ENCODE data around the gene UGT1A9. TPM values are rescaled to one million over a fixed set of nuclear protein-coding genes. Genes with fewer than 3 reads are reported as not detected.
"Not testable (repeated sequence)": the region's sequence is repeated elsewhere in the genome, so short reads cannot be mapped to it uniquely, and the experiment has no call there.

UGT1A9 gene
- polyA plus RNA-seq (2013), result not detected in 2 replicates

- Histone ChIP-seq H3K36me3 (ENCODE audit: control insufficient read depth in 1 of 2, insufficient read depth in 2 of 2, low read length in 2 of 2) (no peaks in the 10 kb centered on the region), H3K9me3 (ENCODE audit: insufficient read depth, low read depth, low read length) (no peaks in the 10 kb centered on the region), H3K79me1 (ENCODE audit: low read length) (no peaks in the 10 kb centered on the region), H3K4me1 (ENCODE audit: control insufficient read depth in 1 of 2, insufficient read depth in 2 of 2, low read length in 2 of 2) (no peaks in the 10 kb centered on the region), H3K4ac (ENCODE audit: low read depth, low read length) (no peak within 1 kb of the TSS), H4K8ac (ENCODE audit: low read depth, low read length) (no peak within 1 kb of the TSS), H3K4me2 (ENCODE audit: low read length) (no peak within 1 kb of the TSS), H3K27ac (ENCODE audit: low read depth, low read length) (no peak within 1 kb of the TSS), H2AFZ (ENCODE audit: insufficient read depth, low read length, poor library complexity) (no peak within 1 kb of the TSS), H3K14ac (ENCODE audit: low read length) (no peak within 1 kb of the TSS), H3K9ac (ENCODE audit: low read length) (no peak within 1 kb of the TSS), H4K91ac (ENCODE audit: low read depth, low read length) (no peak within 1 kb of the TSS), H2BK120ac (ENCODE audit: insufficient read depth, low read length, poor library complexity) (no peak within 1 kb of the TSS), H3K18ac (ENCODE audit: low read length) (no peak within 1 kb of the TSS), H3K23ac (ENCODE audit: low read length) (no peak within 1 kb of the TSS), H2BK5ac (ENCODE audit: low read depth, low read length, poor library complexity) (no peak within 1 kb of the TSS), H4K12ac (ENCODE audit: low read depth, low read length) (no peak within 1 kb of the TSS), H3K27me3 (ENCODE audit: insufficient read depth, low read length) (no peaks in the 10 kb centered on the region), H3K4me3 (ENCODE audit: low read depth, low read length) (no peak within 1 kb of the TSS), H2BK12ac (ENCODE audit: low read length) (no peak within 1 kb of the TSS), H2AK5ac (ENCODE audit: low read length) (no peak within 1 kb of the TSS), H3K79me2 (ENCODE audit: control insufficient read depth, insufficient read depth, low read length, poor library complexity) (no peaks in the 10 kb centered on the region)
- WGBS (ENCODE audit: extremely low coverage, insufficient coverage, insufficient read length), result no CpG with 5 or more reads among the region's 5 CpGs
- DNase-seq, result no peak
Measured at GRCh38 chr2:233671290-233672161, at the start of gene UGT1A9. Gene UGT1A9 (plus strand): TSS chr2:233671898. CDS start chr2:233671935, 37 bp downstream.

GRCh38 chr2:233627331-233628025 is 44.2 kb upstream of the UGT1A9 start:
- Histone ChIP-seq H2AFZ (ENCODE audit: insufficient read depth, low read length, poor library complexity) (no peak overlapping the region), H4K91ac (ENCODE audit: low read depth, low read length) (no peak overlapping the region), H3K18ac (ENCODE audit: low read length) (no peak overlapping the region), H4K8ac (ENCODE audit: low read depth, low read length) (no peak overlapping the region), H3K4me2 (ENCODE audit: low read length) (no peak overlapping the region), H3K79me1 (ENCODE audit: low read length) (no peaks in the 10 kb centered on the region), H3K36me3 (ENCODE audit: control insufficient read depth in 1 of 2, insufficient read depth in 2 of 2, low read length in 2 of 2) (no peaks in the 10 kb centered on the region), H2BK12ac (ENCODE audit: low read length) (no peak overlapping the region), H3K9ac (ENCODE audit: low read length) (no peak overlapping the region), H3K79me2 (ENCODE audit: control insufficient read depth, insufficient read depth, low read length, poor library complexity) (no peaks in the 10 kb centered on the region), H4K12ac (ENCODE audit: low read depth, low read length) (no peak overlapping the region), H2BK5ac (ENCODE audit: low read depth, low read length, poor library complexity) (no peak overlapping the region), H3K14ac (ENCODE audit: low read length) (no peak overlapping the region), H3K4ac (ENCODE audit: low read depth, low read length) (no peak overlapping the region), H3K27me3 (ENCODE audit: insufficient read depth, low read length) (no peaks in the 10 kb centered on the region), H2BK120ac (ENCODE audit: insufficient read depth, low read length, poor library complexity) (no peak overlapping the region), H2AK5ac (ENCODE audit: low read length) (no peak overlapping the region), H3K27ac (ENCODE audit: low read depth, low read length) (no peak overlapping the region), H3K4me3 (ENCODE audit: low read depth, low read length) (no peak overlapping the region), H3K23ac (ENCODE audit: low read length) (no peak overlapping the region), H3K4me1 (ENCODE audit: control insufficient read depth in 1 of 2, insufficient read depth in 2 of 2, low read length in 2 of 2) (no peaks in the 10 kb centered on the region), H3K9me3 (ENCODE audit: insufficient read depth, low read depth, low read length) (no peaks in the 10 kb centered on the region)
- no peak for DNase-seq
- WGBS (ENCODE audit: extremely low coverage, insufficient coverage, insufficient read length), result no CpG with 5 or more reads among the region's 5 CpGs

GRCh38 chr2:233636306-233636705 is 35.4 kb upstream of the UGT1A9 start, which contains the start of gene UGT1A10:
Gene UGT1A10 (plus strand): TSS chr2:233636448. CDS start chr2:233636523, 75 bp downstream.
- not testable (repeated sequence) for H4K8ac ChIP-seq (ENCODE audit: low read depth, low read length); H3K9me3 ChIP-seq (ENCODE audit: insufficient read depth, low read depth, low read length); H2AK5ac ChIP-seq (ENCODE audit: low read length); H3K27me3 ChIP-seq (ENCODE audit: insufficient read depth, low read length); H3K79me2 ChIP-seq (ENCODE audit: control insufficient read depth, insufficient read depth, low read length, poor library complexity); H3K36me3 ChIP-seq (ENCODE audit: control insufficient read depth in 1 of 2, insufficient read depth in 2 of 2, low read length in 2 of 2); DNase-seq; H2BK5ac ChIP-seq (ENCODE audit: low read depth, low read length, poor library complexity); H3K79me1 ChIP-seq (ENCODE audit: low read length); H3K27ac ChIP-seq (ENCODE audit: low read depth, low read length); H2AFZ ChIP-seq (ENCODE audit: insufficient read depth, low read length, poor library complexity); H4K12ac ChIP-seq (ENCODE audit: low read depth, low read length); H3K9ac ChIP-seq (ENCODE audit: low read length); H2BK12ac ChIP-seq (ENCODE audit: low read length); H4K91ac ChIP-seq (ENCODE audit: low read depth, low read length); H3K4me3 ChIP-seq (ENCODE audit: low read depth, low read length); H2BK120ac ChIP-seq (ENCODE audit: insufficient read depth, low read length, poor library complexity); H3K4ac ChIP-seq (ENCODE audit: low read depth, low read length); H3K14ac ChIP-seq (ENCODE audit: low read length); H3K18ac ChIP-seq (ENCODE audit: low read length); H3K4me1 ChIP-seq (ENCODE audit: control insufficient read depth in 1 of 2, insufficient read depth in 2 of 2, low read length in 2 of 2); H3K23ac ChIP-seq (ENCODE audit: low read length); H3K4me2 ChIP-seq (ENCODE audit: low read length)
- no CpG with 5 or more reads among the region's 10 CpGs for WGBS (ENCODE audit: extremely low coverage, insufficient coverage, insufficient read length)

- no peak overlapping the region for H4K91ac ChIP-seq (ENCODE audit: low read depth, low read length)
- H4K8ac ChIP-seq (ENCODE audit: low read depth, low read length), result no peak overlapping the region
- no peak overlapping the region for H4K12ac ChIP-seq (ENCODE audit: low read depth, low read length)
- H2BK120ac ChIP-seq (ENCODE audit: insufficient read depth, low read length, poor library complexity), result no peak overlapping the region
- no peaks in the 10 kb centered on the region for H3K27me3 ChIP-seq (ENCODE audit: insufficient read depth, low read length)
- H2BK12ac ChIP-seq (ENCODE audit: low read length), result no peak overlapping the region
- H2AK5ac ChIP-seq (ENCODE audit: low read length), result no peak overlapping the region
- no peak overlapping the region for H3K4me3 ChIP-seq (ENCODE audit: low read depth, low read length)
- no peak overlapping the region for H3K9ac ChIP-seq (ENCODE audit: low read length)
- no peak overlapping the region for H3K23ac ChIP-seq (ENCODE audit: low read length)
- no peaks in the 10 kb centered on the region for H3K79me1 ChIP-seq (ENCODE audit: low read length)
- H3K27ac ChIP-seq (ENCODE audit: low read depth, low read length), result no peak overlapping the region
- no peak overlapping the region for H2AFZ ChIP-seq (ENCODE audit: insufficient read depth, low read length, poor library complexity)
- no peak overlapping the region for H3K14ac ChIP-seq (ENCODE audit: low read length)
- H2BK5ac ChIP-seq (ENCODE audit: low read depth, low read length, poor library complexity), result no peak overlapping the region
- no peak overlapping the region for H3K18ac ChIP-seq (ENCODE audit: low read length)
- DNase-seq, result no peak
- WGBS (ENCODE audit: extremely low coverage, insufficient coverage, insufficient read length), result no CpG with 5 or more reads among the region's 5 CpGs
- no peak overlapping the region for H3K4me2 ChIP-seq (ENCODE audit: low read length)
- H3K9me3 ChIP-seq (ENCODE audit: insufficient read depth, low read depth, low read length), result peaks cover 2% of the 10 kb centered on the region
- no peaks in the 10 kb centered on the region for H3K36me3 ChIP-seq (ENCODE audit: control insufficient read depth in 1 of 2, insufficient read depth in 2 of 2, low read length in 2 of 2)
- H3K4me1 ChIP-seq (ENCODE audit: control insufficient read depth in 1 of 2, insufficient read depth in 2 of 2, low read length in 2 of 2), result no peaks in the 10 kb centered on the region
- H3K79me2 ChIP-seq (ENCODE audit: control insufficient read depth, insufficient read depth, low read length, poor library complexity), result no peaks in the 10 kb centered on the region
- H3K4ac ChIP-seq (ENCODE audit: low read depth, low read length), result no peak overlapping the region
Measured at GRCh38 chr2:233638836-233639235, 32.9 kb upstream of the UGT1A9 start.
